H54 (cell line): ENCODE data around the gene SLC35G3.
"Not testable (repeated sequence)": the region's sequence is repeated elsewhere in the genome, so short reads cannot be mapped to it uniquely, and the experiment has no call there.

Experiments used
- DNase-seq: peaks from one replicate; pipeline ENCODE4 v3.0.0; 2011; ENCODE audit warnings: low spot score, mixed read lengths; ENCODE audit not compliant: insufficient read length
- FAIRE-seq: peaks from 3 replicates; lab custom pipeline; 2011; peaks lifted over from hg19 to GRCh38; lab: Jason Lieb, UNC
- POLR2A ChIP-seq: IDR thresholded peaks from 2 replicates; pipeline ENCODE4 v1.6.1; 2011; ENCODE audit warnings: low read depth, mild to moderate bottlenecking, low read length

The SLC35G3 gene

GRCh38 chr17:35224436-35224835, 30.2 kb upstream of the SLC35G3 start:
- no peak for DNase-seq
- no peak for FAIRE-seq

DNA sequence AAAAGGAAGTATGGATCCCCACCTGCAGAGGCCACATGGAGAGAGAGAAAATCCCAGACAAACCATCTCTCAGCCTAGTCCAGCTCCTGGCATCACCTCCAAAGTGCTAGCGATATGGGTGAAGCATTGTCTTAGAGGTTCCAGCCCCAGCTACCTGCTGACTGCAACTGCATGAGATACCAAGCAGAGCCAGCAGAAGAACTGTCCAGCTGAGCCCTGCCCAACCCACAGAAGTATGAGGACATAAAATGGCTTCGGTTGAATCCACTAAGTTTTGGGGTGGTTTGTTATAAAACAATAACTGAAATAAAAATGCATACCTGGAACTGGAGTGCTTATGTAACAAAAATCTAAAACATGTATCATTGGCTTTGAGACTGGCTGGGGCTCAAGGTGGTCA, 28.3 kb upstream of the SLC35G3 start:
- FAIRE-seq = no peak
- DNase-seq = no peak
- no peak for TF ChIP-seq POLR2A

More at GRCh38 chr17:35224436-35224835, 30.2 kb upstream of the SLC35G3 start:
- TF ChIP-seq POLR2A = no peak

DNA sequence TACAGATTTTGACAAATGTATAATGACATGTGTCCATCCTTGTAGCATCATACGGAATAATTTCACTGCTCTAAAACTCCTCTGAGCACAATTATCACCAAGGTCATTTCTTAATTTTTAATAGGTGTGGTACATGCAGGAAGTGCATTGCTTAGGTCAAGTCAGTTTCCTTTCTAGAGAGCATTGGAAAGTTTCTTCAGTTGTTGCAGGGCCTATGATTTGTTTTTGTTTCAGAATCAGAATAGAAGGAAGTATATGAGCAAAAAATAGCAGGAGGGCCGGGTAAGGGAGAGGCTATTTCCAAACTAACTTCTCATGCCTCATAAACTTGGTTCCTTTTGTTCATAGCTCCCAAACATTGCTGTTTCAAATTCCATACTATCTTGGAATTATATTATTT, 24.7 kb upstream of the SLC35G3 start:
- FAIRE-seq (no peak), DNase-seq (no peak)
- TF ChIP-seq POLR2A = no peak

DNA sequence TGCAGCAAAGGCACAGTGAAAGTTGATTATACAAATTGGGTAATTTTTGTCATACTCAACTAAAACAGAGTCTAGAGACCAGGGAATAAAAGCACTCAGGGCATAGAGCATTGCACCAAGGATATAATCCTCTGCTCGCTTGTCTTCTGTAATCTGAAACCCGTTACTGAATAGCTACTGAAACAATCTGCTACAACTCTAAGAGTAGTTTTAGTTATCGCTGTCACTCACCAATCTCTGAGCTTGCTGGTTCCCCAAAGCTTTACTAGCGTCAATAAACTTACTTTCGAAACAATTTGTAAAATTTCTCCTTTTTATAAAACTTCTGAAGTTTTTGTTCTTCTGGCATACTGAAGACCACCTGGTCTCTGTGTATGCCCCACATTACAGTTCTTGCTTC, 22.9 kb upstream of the SLC35G3 start:
- no peak for FAIRE-seq

GRCh38 chr17:35214631-35215273, 20.6 kb upstream of the SLC35G3 start:
- DNase-seq (no peak), FAIRE-seq (no peak)
- TF ChIP-seq POLR2A = no peak

More for the DNA sequence above, 22.9 kb upstream of the SLC35G3 start:
- no peak for DNase-seq
- TF ChIP-seq POLR2A = no peak

DNA sequence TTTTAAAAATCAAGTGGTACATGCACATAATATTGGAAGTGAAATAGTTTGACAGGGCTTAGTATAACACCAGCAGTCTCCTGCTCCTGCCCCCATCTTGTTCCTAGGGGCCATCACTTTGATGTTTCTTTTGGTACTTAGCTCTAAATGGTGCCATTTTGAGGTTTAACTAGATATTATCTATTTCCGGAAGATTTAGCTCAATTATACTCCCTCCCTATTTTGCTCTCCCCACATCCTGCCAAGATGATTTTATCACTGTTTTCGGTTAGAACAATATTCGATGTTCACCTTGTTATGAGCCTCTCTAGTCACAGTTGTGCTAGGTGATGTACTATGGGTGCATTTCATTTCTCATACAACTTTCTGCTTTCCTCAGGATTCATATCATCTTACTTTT, 20.0 kb upstream of the SLC35G3 start:
- TF ChIP-seq POLR2A = no peak
- no peak for FAIRE-seq
- DNase-seq = no peak

DNA sequence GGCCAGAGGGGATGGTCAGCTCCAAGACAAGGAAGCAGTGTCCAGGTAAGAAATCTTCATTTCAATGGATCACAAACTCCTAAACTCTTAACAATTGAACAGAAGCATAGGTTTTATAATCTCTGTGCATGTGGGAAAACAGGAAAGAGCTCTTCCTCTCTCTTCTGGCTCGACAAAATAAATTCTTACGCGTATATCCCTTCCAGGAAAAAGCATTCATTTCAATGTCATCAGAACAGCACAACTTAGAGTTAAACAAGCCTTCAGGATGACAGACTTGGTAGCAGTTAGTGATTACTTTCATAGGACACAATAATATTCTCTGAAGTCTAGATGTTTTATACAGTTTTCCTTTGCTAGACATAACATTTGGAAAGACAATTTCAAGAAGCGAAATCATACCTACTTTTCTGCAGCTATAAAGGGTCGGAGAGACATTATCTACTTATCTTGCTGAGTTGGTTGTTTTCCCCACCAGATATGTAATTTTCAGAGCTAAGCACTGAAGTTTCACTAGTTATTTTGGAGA, 19.3 kb upstream of the SLC35G3 start:
- no peak for FAIRE-seq
- no peak for TF ChIP-seq POLR2A
- DNase-seq = no peak

GRCh38 chr17:35212668-35213067, 18.5 kb upstream of the SLC35G3 start:
- DNase-seq = no peak
- no peak for TF ChIP-seq POLR2A
- FAIRE-seq = no peak

DNA sequence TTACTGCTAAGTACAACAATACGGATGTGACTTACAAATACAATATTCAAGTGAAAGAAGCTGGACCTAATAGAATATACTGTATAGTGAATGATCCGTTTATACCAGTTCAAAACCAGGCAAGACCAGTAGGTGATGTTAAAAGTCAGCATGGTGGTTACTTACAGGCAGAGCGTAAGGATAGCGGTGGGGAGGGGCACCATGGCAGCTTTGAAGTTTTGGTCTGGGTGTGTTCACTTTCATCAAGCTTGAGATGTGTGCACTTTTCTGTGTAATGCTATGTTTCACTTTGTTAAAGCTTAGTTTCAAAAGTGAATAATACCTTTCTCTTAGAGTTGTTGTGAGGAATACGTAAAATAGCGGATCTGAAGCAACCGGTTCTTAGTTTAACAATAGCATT, 16.5 kb upstream of the SLC35G3 start:
- DNase-seq (no peak), FAIRE-seq (no peak)
- no peak for TF ChIP-seq POLR2A

GRCh38 chr17:35202582-35202981, 8.4 kb upstream of the SLC35G3 start:
- FAIRE-seq, DNase-seq: not testable (repeated sequence)

- FAIRE-seq, DNase-seq: not testable (repeated sequence)
Measured at GRCh38 chr17:35195062-35195461, 869 bp upstream of the SLC35G3 start.

- no peak for FAIRE-seq
- no peak for TF ChIP-seq POLR2A
- DNase-seq = no peak
Measured at GRCh38 chr17:35192708-35193107, 1.5 kb downstream of the SLC35G3 start.

GRCh38 chr17:35191001-35191695, 3.0 kb downstream of the SLC35G3 start:
- FAIRE-seq = no peak

DNA sequence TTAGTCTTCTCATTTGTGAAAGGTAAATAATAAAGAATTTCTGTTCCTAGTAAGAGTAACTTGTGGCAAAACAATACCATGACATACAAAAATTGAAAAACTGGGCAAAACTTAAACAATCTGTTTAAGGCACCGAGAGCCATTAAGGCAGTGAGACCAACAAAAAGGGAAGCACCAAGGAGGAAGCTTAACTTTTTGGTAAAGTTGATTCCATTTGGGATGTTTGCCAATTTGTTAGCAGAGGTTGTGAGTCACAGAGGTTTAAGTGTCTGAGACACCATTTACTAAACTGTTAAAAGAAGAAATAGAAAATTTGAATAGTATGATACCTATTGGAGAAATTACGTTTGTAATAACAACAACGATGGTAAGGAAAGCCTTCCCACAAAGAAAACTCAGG, 4.9 kb downstream of the SLC35G3 start:
- FAIRE-seq (no peak), DNase-seq (no peak)
- no peak for TF ChIP-seq POLR2A

More at GRCh38 chr17:35191001-35191695, 3.0 kb downstream of the SLC35G3 start:
- DNase-seq = no peak
- TF ChIP-seq POLR2A = no peak

DNA sequence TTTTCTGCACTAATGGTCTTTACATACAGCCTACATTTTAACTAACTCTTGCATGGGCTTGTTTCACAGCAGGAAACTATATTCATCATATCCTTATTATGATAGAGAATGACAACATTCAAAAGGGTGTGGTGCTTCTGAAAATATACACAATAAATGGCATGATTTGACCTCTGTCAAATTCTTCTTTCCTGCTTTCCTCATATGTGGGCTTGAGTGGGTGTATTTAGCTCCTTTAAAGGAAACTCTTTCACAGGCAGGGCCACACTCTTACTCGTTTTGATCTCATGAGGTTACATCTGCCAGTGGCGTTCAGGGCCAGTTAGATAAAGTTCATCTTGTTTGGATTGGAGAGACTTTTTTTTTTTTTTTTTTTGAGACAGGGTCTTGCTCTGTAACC, 6.1 kb downstream of the SLC35G3 start:
- no peak for DNase-seq
- no peak for FAIRE-seq
- TF ChIP-seq POLR2A = no peak
